KMS-11 (cell line): ENCODE measurements around the gene LRCOL1.

Experiments
- H2AFZ ChIP-seq: fragments of 200-600 bp; sonication (generic); 2 replicates; pipeline ENCODE4 v1.6.1; 2016; ENCODE audit warnings: antibody characterized with exemption, mixed run types, low read depth
- H3K27ac ChIP-seq: fragments of 200-600 bp; sonication (generic); 2 replicates; pipeline ENCODE4 v1.6.1; 2016; ENCODE audit warnings: mild to moderate bottlenecking, mixed run types
- H3K27me3 ChIP-seq: fragments of 200-600 bp; sonication (generic); 2 replicates; pipeline ENCODE4 v1.6.1; 2017; ENCODE audit warnings: mild to moderate bottlenecking, low read depth, mixed run types, moderate library complexity; ENCODE audit not compliant: insufficient read depth
- H3K36me3 ChIP-seq: fragments of 200-600 bp; sonication (generic); 2 replicates; pipeline ENCODE4 v1.6.1; 2017; ENCODE audit warnings: mild to moderate bottlenecking, mixed run types; ENCODE audit not compliant: insufficient read depth
- H3K4me1 ChIP-seq: fragments of 200-600 bp; sonication (generic); 2 replicates; pipeline ENCODE4 v1.6.1; 2016; ENCODE audit warnings: mild to moderate bottlenecking, low read depth, mixed run types; ENCODE audit not compliant: poor library complexity, severe bottlenecking
- H3K4me2 ChIP-seq: fragments of 200-600 bp; sonication (generic); 2 replicates; pipeline ENCODE4 v1.7.0; 2016; ENCODE audit warnings: mild to moderate bottlenecking, mixed run types
- H3K4me3 ChIP-seq: fragments of 200-600 bp; sonication (generic); IDR thresholded peaks from 2 replicates; pipeline ENCODE4 v1.6.1; 2017; ENCODE audit warnings: low read depth, low read length, mixed read lengths; ENCODE audit not compliant: insufficient read depth
- H3K79me2 ChIP-seq: fragments of 200-600 bp; sonication (generic); 2 replicates; pipeline ENCODE4 v1.6.1; 2016; ENCODE audit warnings: low read depth, mixed run types; ENCODE audit not compliant: insufficient read depth
- H3K9ac ChIP-seq: fragments of 200-600 bp; sonication (generic); 2 replicates; pipeline ENCODE4 v1.6.1; 2016; ENCODE audit warnings: mild to moderate bottlenecking, mixed run types
- H4K20me1 ChIP-seq: fragments of 200-600 bp; sonication (generic); 2 replicates; pipeline ENCODE4 v1.6.1; 2016; ENCODE audit warnings: mild to moderate bottlenecking, mixed run types; ENCODE audit not compliant: insufficient read depth
- TF ChIP-seq, protein P1 (sequence below): fragments of 200-600 bp; sonication (generic); conservative IDR thresholded peaks from 2 replicates; pipeline ENCODE4 v1.6.1; 2017; ENCODE audit warnings: low read depth, mild to moderate bottlenecking, antibody characterized with exemption, low read length, moderate library complexity, mixed read lengths

LRCOL1 gene

DNA sequence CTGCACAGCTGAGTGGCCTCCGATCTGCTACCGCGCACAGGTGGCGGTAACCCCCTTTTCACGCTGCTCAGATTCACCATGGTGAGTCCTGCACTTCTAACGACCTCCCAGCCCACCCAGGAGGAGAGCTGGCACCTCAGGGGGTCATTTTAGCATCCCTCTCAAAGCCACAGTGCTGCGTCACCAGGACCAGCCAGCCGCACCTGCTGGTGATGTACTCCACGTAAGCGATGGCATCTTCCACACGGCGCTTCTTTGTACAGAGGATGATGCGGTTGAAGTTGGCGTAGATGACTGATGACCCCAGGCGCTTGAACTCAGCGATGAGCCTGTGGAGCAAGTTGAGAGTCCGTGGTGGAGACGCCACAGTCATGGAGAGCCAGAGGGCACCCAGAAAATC, 27.4 kb upstream of the LRCOL1 start:
- no peak overlapping the region for H3K27ac ChIP-seq
- no peaks in the 10 kb centered on the region for H3K79me2 ChIP-seq
- TF ChIP-seq, protein P1, sequence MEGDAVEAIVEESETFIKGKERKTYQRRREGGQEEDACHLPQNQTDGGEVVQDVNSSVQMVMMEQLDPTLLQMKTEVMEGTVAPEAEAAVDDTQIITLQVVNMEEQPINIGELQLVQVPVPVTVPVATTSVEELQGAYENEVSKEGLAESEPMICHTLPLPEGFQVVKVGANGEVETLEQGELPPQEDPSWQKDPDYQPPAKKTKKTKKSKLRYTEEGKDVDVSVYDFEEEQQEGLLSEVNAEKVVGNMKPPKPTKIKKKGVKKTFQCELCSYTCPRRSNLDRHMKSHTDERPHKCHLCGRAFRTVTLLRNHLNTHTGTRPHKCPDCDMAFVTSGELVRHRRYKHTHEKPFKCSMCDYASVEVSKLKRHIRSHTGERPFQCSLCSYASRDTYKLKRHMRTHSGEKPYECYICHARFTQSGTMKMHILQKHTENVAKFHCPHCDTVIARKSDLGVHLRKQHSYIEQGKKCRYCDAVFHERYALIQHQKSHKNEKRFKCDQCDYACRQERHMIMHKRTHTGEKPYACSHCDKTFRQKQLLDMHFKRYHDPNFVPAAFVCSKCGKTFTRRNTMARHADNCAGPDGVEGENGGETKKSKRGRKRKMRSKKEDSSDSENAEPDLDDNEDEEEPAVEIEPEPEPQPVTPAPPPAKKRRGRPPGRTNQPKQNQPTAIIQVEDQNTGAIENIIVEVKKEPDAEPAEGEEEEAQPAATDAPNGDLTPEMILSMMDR = no peak
- no peak overlapping the region for H2AFZ ChIP-seq
- no peak overlapping the region for H3K9ac ChIP-seq
- H3K36me3 ChIP-seq = no peaks in the 10 kb centered on the region; the same call in 1 of the 2 replicates
- H3K4me3 ChIP-seq = no peak overlapping the region
- H3K4me2 ChIP-seq = no peak overlapping the region
- no peaks in the 10 kb centered on the region for H4K20me1 ChIP-seq
- H3K4me1 ChIP-seq = no peaks in the 10 kb centered on the region
- no peaks in the 10 kb centered on the region for H3K27me3 ChIP-seq

DNA sequence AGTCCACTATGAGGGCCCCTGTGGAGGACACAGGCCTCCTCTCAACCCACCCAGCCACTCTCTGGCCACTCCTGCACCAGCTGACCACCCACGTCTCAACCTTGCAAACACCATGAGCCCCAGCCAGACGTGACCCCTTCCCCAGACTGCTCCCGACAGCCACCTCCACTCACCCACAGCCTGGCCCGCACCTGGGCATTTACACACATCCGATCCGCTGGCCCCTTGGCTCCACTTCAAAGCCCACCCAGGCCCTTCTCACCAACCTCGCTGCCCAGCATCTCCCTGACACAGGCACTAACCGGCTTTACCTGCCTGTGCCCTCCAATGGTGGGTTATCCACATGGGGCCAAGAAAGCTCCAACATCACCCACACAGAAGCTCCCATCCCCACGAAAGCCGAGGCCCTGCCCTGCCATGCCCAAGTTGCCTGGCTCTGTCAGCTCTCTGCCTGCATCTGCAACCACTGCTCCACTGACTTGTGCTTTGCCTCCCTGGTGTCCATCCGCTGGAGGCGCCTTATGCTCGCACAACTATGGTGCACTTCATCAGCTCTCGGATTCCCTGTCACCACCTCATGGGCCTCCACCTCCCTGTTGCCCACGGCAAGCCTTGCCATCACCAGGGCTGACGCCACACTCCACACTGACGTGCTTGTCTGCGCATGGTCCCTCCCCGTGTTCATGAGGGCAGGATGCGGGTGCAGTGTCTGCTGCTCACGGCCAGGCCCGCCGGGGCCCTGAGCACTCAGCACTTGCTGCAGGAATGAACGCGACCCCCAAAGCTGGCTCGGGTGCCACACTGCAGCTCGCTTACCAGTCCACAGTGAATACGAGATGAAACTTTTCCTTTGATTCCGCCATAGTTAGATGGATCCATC, 24.9 kb upstream of the LRCOL1 start:
- no peaks in the 10 kb centered on the region; the same call in 1 of the 2 replicates for H3K36me3 ChIP-seq
- H2AFZ ChIP-seq = no peak overlapping the region
- no peaks in the 10 kb centered on the region for H3K79me2 ChIP-seq
- H3K9ac ChIP-seq = no peak overlapping the region
- H3K4me2 ChIP-seq = no peak overlapping the region
- no peak overlapping the region for H3K27ac ChIP-seq
- H4K20me1 ChIP-seq = no peaks in the 10 kb centered on the region
- TF ChIP-seq, protein P1 = no peak
- H3K4me3 ChIP-seq = no peak overlapping the region
- H3K27me3 ChIP-seq = no peaks in the 10 kb centered on the region
- H3K4me1 ChIP-seq = no peaks in the 10 kb centered on the region

DNA sequence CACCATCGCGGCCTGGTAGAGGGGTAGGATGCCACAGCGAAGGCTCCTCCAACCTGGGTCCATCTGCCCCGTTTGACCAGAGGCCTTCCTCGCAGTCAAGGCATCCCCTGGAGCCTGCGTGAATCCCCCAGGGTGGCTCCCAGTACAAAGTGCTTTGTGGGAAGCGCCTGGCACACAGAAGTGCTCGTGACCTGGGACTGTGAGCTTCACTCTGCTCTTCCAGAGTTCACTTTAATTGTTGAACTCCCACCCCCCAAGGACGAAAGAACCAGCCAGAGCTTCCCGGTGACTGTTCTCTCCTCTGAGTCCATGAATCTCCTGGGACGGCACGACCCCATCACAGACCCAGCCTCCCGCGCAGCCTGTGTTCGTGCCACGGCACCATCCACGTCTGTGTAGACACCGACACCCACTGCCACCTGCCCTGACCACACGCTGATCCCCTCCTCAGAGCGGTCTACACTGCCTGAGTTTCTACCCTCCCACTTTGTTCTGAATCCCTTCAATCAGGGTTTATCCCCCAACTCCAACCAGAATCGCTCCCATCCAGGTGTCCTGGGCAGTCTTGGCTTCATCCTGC, 24.1 kb upstream of the LRCOL1 start:
- H3K4me1 ChIP-seq = no peaks in the 10 kb centered on the region
- no peak overlapping the region for H3K27ac ChIP-seq
- H3K9ac ChIP-seq = no peak overlapping the region
- no peak overlapping the region for H3K4me3 ChIP-seq
- no peaks in the 10 kb centered on the region for H3K27me3 ChIP-seq
- H3K4me2 ChIP-seq = no peak overlapping the region
- no peaks in the 10 kb centered on the region for H3K79me2 ChIP-seq
- TF ChIP-seq, protein P1 = no peak
- H2AFZ ChIP-seq = no peak overlapping the region
- no peaks in the 10 kb centered on the region; the same call in 1 of the 2 replicates for H3K36me3 ChIP-seq
- no peaks in the 10 kb centered on the region for H4K20me1 ChIP-seq

DNA sequence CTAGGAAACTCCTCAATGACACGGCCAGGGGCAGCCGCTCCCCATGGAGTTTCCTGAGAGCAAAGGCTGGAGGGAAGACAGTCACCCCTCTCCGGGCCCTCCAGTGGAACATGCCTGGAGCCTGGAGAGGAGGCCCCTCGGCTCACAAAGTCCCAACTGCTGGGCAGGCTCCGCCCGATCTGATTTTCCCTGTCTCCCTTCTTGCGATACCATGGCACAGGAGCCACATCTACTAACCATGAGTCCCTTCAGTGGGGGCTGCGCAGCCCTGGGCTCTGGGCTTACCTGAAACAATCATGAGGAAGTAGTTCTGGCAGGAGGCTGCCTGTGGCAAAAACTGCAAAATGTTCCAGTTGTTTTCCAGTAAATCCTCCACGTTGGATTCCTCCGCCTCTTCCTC, 23.5 kb upstream of the LRCOL1 start:
- Histone ChIP-seq H3K27me3 (no peaks in the 10 kb centered on the region), H3K36me3 (no peaks in the 10 kb centered on the region; the same call in 1 of the 2 replicates), H3K4me3 (no peak overlapping the region), H3K4me1 (no peaks in the 10 kb centered on the region), H2AFZ (no peak overlapping the region), H3K9ac (no peak overlapping the region), H3K4me2 (no peak overlapping the region), H4K20me1 (no peaks in the 10 kb centered on the region), H3K27ac (no peak overlapping the region), H3K79me2 (no peaks in the 10 kb centered on the region)
- TF ChIP-seq, protein P1 = no peak
